ENCODE data around the gene SNX21. TPM values are rescaled to one million over a fixed set of nuclear protein-coding genes. Genes with fewer than 3 reads are reported as not detected.
A peak's percentile ranks its signal among the peaks of the same experiment; 100 is the strongest.

The SNX21 gene
- total RNA-seq, 1 experiment from 2014 or later, result 11.9 TPM

- H3K27me3 ChIP-seq (ENCODE audit: insufficient read depth, low read length), result no peaks in the 10 kb centered on the region
- H3K4me2 ChIP-seq (ENCODE audit: low read length), result peak overlapping the region; percentile 86
- DNase-seq (ENCODE audit: low read depth, low spot score) (no peak), ATAC-seq (no peak)
- peak overlapping the region; percentile 91 for H3K9ac ChIP-seq (ENCODE audit: low read length)
- BruUV-seq (replicated peaks), result TSS peak; percentile 71
- no peak overlapping the region for H2AFZ ChIP-seq (ENCODE audit: low read depth, low read length, poor library complexity, severe bottlenecking)
- H3K79me2 ChIP-seq (ENCODE audit: insufficient read depth, low read length), result peaks cover 34% of the 10 kb centered on the region
- ChIA-PET RAD21 (ENCODE audit: low non-redundant PET in 1 of 2, low total read pairs in 2 of 2, uncharacterized antibody in 2 of 2, unreplicated experiment in 2 of 2) (no interaction called here), POLR2A (no interaction called here), CTCF (interaction anchor here (1.2 kb wide), 1 partner anchor 157 kb away, joined by 3 read pairs; no protein-coding TSS in a partner anchor)
- peak overlapping the region; percentile 85 to 100 for H3K4me3 ChIP-seq (replicated peaks in 1 of 2; ENCODE audit: low read depth in 1 of 2, low read length in 2 of 2)
- H3K9me3 ChIP-seq (ENCODE audit: control insufficient read depth in 1 of 2, insufficient read depth in 1 of 2, low read depth in 1 of 2, low read length in 2 of 2), result no peaks in the 10 kb centered on the region
- peaks cover 24 to 37% of the 10 kb centered on the region in 2 experiments; a peak in 3 of 4 replicates for H3K4me1 ChIP-seq (ENCODE audit: control insufficient read depth in 1 of 2, insufficient read depth in 2 of 2, low read length in 2 of 2)
- H3K27ac ChIP-seq (ENCODE audit: low read depth, low read length), result peak overlapping the region; percentile 93
- H3K36me3 ChIP-seq (ENCODE audit: control insufficient read depth in 1 of 2, insufficient read depth in 2 of 2, low read length in 2 of 2), result peaks cover 41 to 67% of the 10 kb centered on the region in 2 experiments
- no peaks in the 10 kb centered on the region for H3K9me2 ChIP-seq (ENCODE audit: insufficient read depth)
- intact Hi-C loops (cut with micrococcal nuclease), result loop anchor here (5.0 kb wide), 1 partner anchor 159 kb away; the partner anchor contains the start of gene ZNF335
- no peaks in the 10 kb centered on the region for H4K20me1 ChIP-seq (ENCODE audit: insufficient read depth)
- TF ChIP-seq FOSL1 (IDR thresholded peaks at IDR 0.05; ENCODE audit: low read depth) (no peak), CBX3 (IDR thresholded peaks at IDR 0.05; ENCODE audit: low read depth) (no peak), POLR2A (IDR thresholded peaks at IDR 0.05; ENCODE audit: borderline replicate concordance, extremely low read depth, insufficient read depth, insufficient read length) (peak; percentile 3)
- TF ChIP-seq, protein P1, sequence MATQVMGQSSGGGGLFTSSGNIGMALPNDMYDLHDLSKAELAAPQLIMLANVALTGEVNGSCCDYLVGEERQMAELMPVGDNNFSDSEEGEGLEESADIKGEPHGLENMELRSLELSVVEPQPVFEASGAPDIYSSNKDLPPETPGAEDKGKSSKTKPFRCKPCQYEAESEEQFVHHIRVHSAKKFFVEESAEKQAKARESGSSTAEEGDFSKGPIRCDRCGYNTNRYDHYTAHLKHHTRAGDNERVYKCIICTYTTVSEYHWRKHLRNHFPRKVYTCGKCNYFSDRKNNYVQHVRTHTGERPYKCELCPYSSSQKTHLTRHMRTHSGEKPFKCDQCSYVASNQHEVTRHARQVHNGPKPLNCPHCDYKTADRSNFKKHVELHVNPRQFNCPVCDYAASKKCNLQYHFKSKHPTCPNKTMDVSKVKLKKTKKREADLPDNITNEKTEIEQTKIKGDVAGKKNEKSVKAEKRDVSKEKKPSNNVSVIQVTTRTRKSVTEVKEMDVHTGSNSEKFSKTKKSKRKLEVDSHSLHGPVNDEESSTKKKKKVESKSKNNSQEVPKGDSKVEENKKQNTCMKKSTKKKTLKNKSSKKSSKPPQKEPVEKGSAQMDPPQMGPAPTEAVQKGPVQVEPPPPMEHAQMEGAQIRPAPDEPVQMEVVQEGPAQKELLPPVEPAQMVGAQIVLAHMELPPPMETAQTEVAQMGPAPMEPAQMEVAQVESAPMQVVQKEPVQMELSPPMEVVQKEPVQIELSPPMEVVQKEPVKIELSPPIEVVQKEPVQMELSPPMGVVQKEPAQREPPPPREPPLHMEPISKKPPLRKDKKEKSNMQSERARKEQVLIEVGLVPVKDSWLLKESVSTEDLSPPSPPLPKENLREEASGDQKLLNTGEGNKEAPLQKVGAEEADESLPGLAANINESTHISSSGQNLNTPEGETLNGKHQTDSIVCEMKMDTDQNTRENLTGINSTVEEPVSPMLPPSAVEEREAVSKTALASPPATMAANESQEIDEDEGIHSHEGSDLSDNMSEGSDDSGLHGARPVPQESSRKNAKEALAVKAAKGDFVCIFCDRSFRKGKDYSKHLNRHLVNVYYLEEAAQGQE (IDR thresholded peaks at IDR 0.05; ENCODE audit: low read depth), result no peak
These were observed 20.6 kb upstream of the SNX21 start for GRCh38 chr20:45813006-45813340.

GRCh38 chr20:45813489-45813888 lies 20.1 kb upstream of the SNX21 start:
- ATAC-seq, result no peak
- H3K4me2 ChIP-seq (ENCODE audit: low read length), result peak overlapping the region; percentile 86
- H3K27me3 ChIP-seq (ENCODE audit: insufficient read depth, low read length), result no peaks in the 10 kb centered on the region
- no TSS peak for BruUV-seq (replicated peaks)
- H4K20me1 ChIP-seq (ENCODE audit: insufficient read depth), result no peaks in the 10 kb centered on the region
- intact Hi-C loops (cut with micrococcal nuclease), result loop anchor here (5.0 kb wide), 1 partner anchor 159 kb away; the partner anchor contains the start of gene ZNF335
- no peaks in the 10 kb centered on the region for H3K9me2 ChIP-seq (ENCODE audit: insufficient read depth)
- peak overlapping the region; percentile 85 to 100 for H3K4me3 ChIP-seq (replicated peaks in 1 of 2; ENCODE audit: low read depth in 1 of 2, low read length in 2 of 2)
- DNase-seq (ENCODE audit: low read depth, low spot score), result no peak
- CTCF ChIA-PET, result interaction anchor here (1.2 kb wide), 1 partner anchor 156 kb away, joined by 3 read pairs; no protein-coding TSS in a partner anchor
- no peaks in the 10 kb centered on the region for H3K9me3 ChIP-seq (ENCODE audit: control insufficient read depth in 1 of 2, insufficient read depth in 1 of 2, low read depth in 1 of 2, low read length in 2 of 2)
- H3K27ac ChIP-seq (ENCODE audit: low read depth, low read length), result peak overlapping the region; percentile 93
- no peak overlapping the region for H2AFZ ChIP-seq (ENCODE audit: low read depth, low read length, poor library complexity, severe bottlenecking)
- peak overlapping the region; percentile 91 for H3K9ac ChIP-seq (ENCODE audit: low read length)
- H3K79me2 ChIP-seq (ENCODE audit: insufficient read depth, low read length), result peaks cover 34% of the 10 kb centered on the region
- H3K36me3 ChIP-seq (ENCODE audit: control insufficient read depth in 1 of 2, insufficient read depth in 2 of 2, low read length in 2 of 2), result peaks cover 40 to 67% of the 10 kb centered on the region in 2 experiments
- POLR2A ChIA-PET, result no interaction called here
- no peak for TF ChIP-seq EZH2phosphoT487 (IDR thresholded peaks at IDR 0.05; ENCODE audit: borderline replicate concordance)
- peaks cover 24 to 38% of the 10 kb centered on the region in 2 experiments; a peak in 3 of 4 replicates for H3K4me1 ChIP-seq (ENCODE audit: control insufficient read depth in 1 of 2, insufficient read depth in 2 of 2, low read length in 2 of 2)
- RAD21 ChIA-PET (ENCODE audit: low non-redundant PET in 1 of 2, low total read pairs in 2 of 2, uncharacterized antibody in 2 of 2, unreplicated experiment in 2 of 2), result interaction anchor here in 1 of 2 experiments (0.6 kb wide), 1 partner anchor 145 kb away, joined by 3 read pairs; no protein-coding TSS in a partner anchor
